A172 (cell line): ENCODE data around the gene FAM43B. TPM values are rescaled to one million over a fixed set of nuclear protein-coding genes. Genes with fewer than 3 reads are reported as not detected.

Experiments used
- DNase-seq: peaks from one replicate; pipeline ENCODE4 v3.0.0-alpha.2; 2015; ENCODE audit warnings: low spot score
- total RNA-seq: library from RNA; depleted of rRNA; stranded (reverse); fragments of >200 nt; shearing (Covaris generic); gene quantifications from 2 replicates; pipeline ENCODE4 v1.2.3, GENCODE V29; 2014

FAM43B gene
- total RNA-seq, 1 experiment from 2014 or later: 0.09 TPM

- DNase-seq: no peak
These were observed 1.2 kb upstream of the FAM43B start for GRCh38 chr1:20551161-20551560.

- no peak for DNase-seq
These were observed 514 bp downstream of the FAM43B start for GRCh38 chr1:20552728-20553445.

GRCh38 chr1:20555025-20555757 is 2.8 kb downstream of the FAM43B start:
- no peak for DNase-seq

- DNase-seq: no peak
These were observed 3.4 kb downstream of the FAM43B start for GRCh38 chr1:20555758-20556120.

GRCh38 chr1:20558191-20558590 is 5.8 kb downstream of the FAM43B start:
- DNase-seq: no peak

GRCh38 chr1:20560966-20561365 is 8.6 kb downstream of the FAM43B start:
- DNase-seq: no peak

- no peak for DNase-seq
These were observed 12.9 kb downstream of the FAM43B start for GRCh38 chr1:20565234-20565633.

GRCh38 chr1:20569523-20570098 is 17.2 kb downstream of the FAM43B start:
- DNase-seq: no peak

- no peak for DNase-seq
These were observed 19.1 kb downstream of the FAM43B start for GRCh38 chr1:20571427-20571826.

GRCh38 chr1:20573987-20574386 is 21.6 kb downstream of the FAM43B start:
- DNase-seq: no peak

- DNase-seq: peak; percentile 51
These were observed 22.5 kb downstream of the FAM43B start for GRCh38 chr1:20574686-20575540.

- DNase-seq: no peak
These were observed 23.4 kb downstream of the FAM43B start for GRCh38 chr1:20575541-20576336.

GRCh38 chr1:20578062-20578461 is 25.7 kb downstream of the FAM43B start:
- no peak for DNase-seq

GRCh38 chr1:20578721-20579395 is 26.5 kb downstream of the FAM43B start:
- no peak for DNase-seq

GRCh38 chr1:20584890-20585289 is 32.5 kb downstream of the FAM43B start:
- DNase-seq: peak; percentile 50

- DNase-seq: no peak
These were observed 34.7 kb downstream of the FAM43B start for GRCh38 chr1:20586953-20587660.

GRCh38 chr1:20587661-20588053 is 35.3 kb downstream of the FAM43B start:
- DNase-seq: peak; percentile 63

- DNase-seq: no peak
These were observed 36.4 kb downstream of the FAM43B start, which contains the start of gene CDA for GRCh38 chr1:20588634-20589225. Gene CDA, plus strand, starts transcription at chr1:20589097. Its CDS starts 33 bp downstream, at chr1:20589130.
